Nephron (organoid): Measurements from ENCODE around the gene SMAD6.

Experiments
- H3K27ac Mint-ChIP-seq, 3 experiments: 2 replicates each; pipeline ENCODE4 v1.8.0; 2020; ENCODE audit warnings: mixed read lengths in 3 of 3, mild to moderate bottlenecking in 2 of 3, moderate library complexity in 1 of 3
- H3K27me3 Mint-ChIP-seq: 2 replicates; pipeline ENCODE4 v1.8.0; 2021; ENCODE audit warnings: low read depth, mild to moderate bottlenecking, moderate library complexity, mixed read lengths
- H3K36me3 Mint-ChIP-seq: 2 replicates; pipeline ENCODE4 v1.8.0; 2020; ENCODE audit warnings: low read depth, mixed read lengths
- H3K4me1 Mint-ChIP-seq: 2 replicates; pipeline ENCODE4 v1.8.0; 2020; ENCODE audit warnings: mixed read lengths
- H3K4me3 Mint-ChIP-seq, 3 experiments: 2 replicates each; pipeline ENCODE4 v1.8.0; 2020; ENCODE audit warnings: mild to moderate bottlenecking in 3 of 3, mixed read lengths in 3 of 3, moderate library complexity in 2 of 3
- H3K9me3 Mint-ChIP-seq: 2 replicates; pipeline ENCODE4 v1.8.0; 2020; ENCODE audit warnings: mixed read lengths
- CTCF ChIP-seq, 3 experiments: fragments of 200-600 bp; sonication (generic); IDR thresholded peaks; one replicate each; pipeline ENCODE4 v1.5.0; 2021; ENCODE audit warnings: antibody characterized with exemption in 3 of 3; ENCODE audit not compliant: unreplicated experiment in 3 of 3

Gene SMAD6

GRCh38 chr15:66765478-66766281, 63.6 kb downstream of the SMAD6 start:
- no peaks in the 10 kb centered on the region for H3K27me3 Mint-ChIP-seq
- H3K36me3 Mint-ChIP-seq, result no peaks in the 10 kb centered on the region
- peak overlapping the region; percentile 92 to 95 (median 94) for H3K27ac Mint-ChIP-seq
- TF ChIP-seq CTCF (IDR thresholded peaks at IDR 0.05; ENCODE audit: unreplicated experiment in 3 of 3), result no peak
- H3K9me3 Mint-ChIP-seq, result no peaks in the 10 kb centered on the region
- peaks cover 76% of the 10 kb centered on the region for H3K4me1 Mint-ChIP-seq
- H3K4me3 Mint-ChIP-seq, result peak overlapping the region; percentile 37 to 61 (median 61)

GRCh38 chr15:66766282-66767230, 64.5 kb downstream of the SMAD6 start:
- Mint-ChIP-seq H3K4me1 (peaks cover 76% of the 10 kb centered on the region), H3K4me3 (peak overlapping the region; percentile 12 to 61 (median 37)), H3K27ac (peak overlapping the region; percentile 92 to 95 (median 94)), H3K36me3 (no peaks in the 10 kb centered on the region), H3K27me3 (no peaks in the 10 kb centered on the region), H3K9me3 (no peaks in the 10 kb centered on the region)
- no peak for TF ChIP-seq CTCF (IDR thresholded peaks at IDR 0.05; ENCODE audit: unreplicated experiment in 3 of 3)

- H3K4me1 Mint-ChIP-seq, result peaks cover 75% of the 10 kb centered on the region
- no peaks in the 10 kb centered on the region for H3K27me3 Mint-ChIP-seq
- no peak for TF ChIP-seq CTCF (IDR thresholded peaks at IDR 0.05; ENCODE audit: unreplicated experiment in 3 of 3)
- no peaks in the 10 kb centered on the region for H3K36me3 Mint-ChIP-seq
- no peaks in the 10 kb centered on the region for H3K9me3 Mint-ChIP-seq
- no peak overlapping the region for H3K4me3 Mint-ChIP-seq
- peak overlapping the region; percentile 92 to 95 (median 94) for H3K27ac Mint-ChIP-seq
Observed at GRCh38 chr15:66767240-66767659, 65.2 kb downstream of the SMAD6 start.

GRCh38 chr15:66768987-66769386, 67.0 kb downstream of the SMAD6 start:
- TF ChIP-seq CTCF (IDR thresholded peaks at IDR 0.05; ENCODE audit: unreplicated experiment in 3 of 3), result no peak
- H3K27me3 Mint-ChIP-seq, result no peaks in the 10 kb centered on the region
- no peak overlapping the region for H3K4me3 Mint-ChIP-seq
- no peaks in the 10 kb centered on the region for H3K9me3 Mint-ChIP-seq
- H3K36me3 Mint-ChIP-seq, result no peaks in the 10 kb centered on the region
- peaks cover 77% of the 10 kb centered on the region for H3K4me1 Mint-ChIP-seq
- peak overlapping the region; percentile 42 to 87 (median 61) for H3K27ac Mint-ChIP-seq

- Mint-ChIP-seq H3K9me3 (no peaks in the 10 kb centered on the region), H3K4me3 (peak overlapping the region; percentile 10 to 32 (median 19)), H3K27me3 (no peaks in the 10 kb centered on the region), H3K27ac (peak overlapping the region; percentile 83 to 99 (median 86)), H3K36me3 (no peaks in the 10 kb centered on the region), H3K4me1 (peaks cover 75% of the 10 kb centered on the region)
- no peak for TF ChIP-seq CTCF (IDR thresholded peaks at IDR 0.05; ENCODE audit: unreplicated experiment in 3 of 3)
Observed at GRCh38 chr15:66770518-66771350, 68.7 kb downstream of the SMAD6 start.
